H7 (cell line): Measurements from ENCODE around the gene PTPRN2. TPM values are rescaled to one million over a fixed set of nuclear protein-coding genes. Genes with fewer than 3 reads are reported as not detected.
A peak's percentile ranks its signal among the peaks of the same experiment; 100 is the strongest.

Experiments
- DNase-seq: peaks from one replicate; pipeline ENCODE4 v3.0.0; 2012
- H3K27me3 ChIP-seq: 2 replicates; pipeline ENCODE4 v1.6.0; 2011; ENCODE audit warnings: mild to moderate bottlenecking, low read length; ENCODE audit not compliant: control insufficient read depth, insufficient read depth
- H3K36me3 ChIP-seq: replicated peaks from 2 replicates; pipeline ENCODE4 v1.5.1; 2011; ENCODE audit warnings: low read length; ENCODE audit not compliant: control insufficient read depth, insufficient read depth
- H3K4me3 ChIP-seq: 2 replicates; pipeline ENCODE4 v1.5.1; 2011; ENCODE audit warnings: low read depth, mild to moderate bottlenecking, control low read depth, low read length, moderate library complexity; ENCODE audit not compliant: insufficient read depth
- total RNA-seq: library from RNA; depleted of rRNA; stranded (reverse); fragments of >200 nt; shearing (Covaris generic); gene quantifications from 2 replicates; pipeline ENCODE4 v1.2.3, GENCODE V29; 2014

The PTPRN2 gene
- total RNA-seq, 1 experiment from 2014 or later, result 0.80 TPM

- Histone ChIP-seq H3K4me3 (no peak overlapping the region), H3K27me3 (no peaks in the 10 kb centered on the region), H3K36me3 (no peaks in the 10 kb centered on the region)
- no peak for DNase-seq
These were observed 970.2 kb downstream of the PTPRN2 start for GRCh38 chr7:157617401-157617800.

DNA sequence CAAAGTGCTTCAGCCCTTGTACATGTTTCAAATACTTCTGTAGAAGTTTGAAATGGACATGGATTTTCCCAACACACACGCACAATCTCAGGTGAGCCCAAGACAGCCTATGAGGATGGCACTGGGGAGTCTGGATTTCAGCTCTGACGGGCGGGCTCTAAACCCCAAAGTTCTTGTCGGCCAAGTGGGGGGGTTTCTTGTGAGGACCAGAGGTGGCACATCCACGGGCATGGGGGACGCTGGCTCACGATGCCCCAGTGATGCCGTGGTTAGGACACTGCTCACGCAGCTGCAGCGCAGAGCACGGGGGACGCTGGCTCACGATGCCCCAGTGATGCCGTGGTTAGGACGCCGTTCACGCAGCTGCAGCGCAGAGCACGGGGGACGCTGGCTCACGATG, 970.7 kb downstream of the PTPRN2 start:
- Histone ChIP-seq H3K4me3 (no peak overlapping the region), H3K27me3 (no peaks in the 10 kb centered on the region), H3K36me3 (no peaks in the 10 kb centered on the region)
- DNase-seq, result no peak

- Histone ChIP-seq H3K4me3 (no peak overlapping the region), H3K27me3 (no peaks in the 10 kb centered on the region), H3K36me3 (no peaks in the 10 kb centered on the region)
- DNase-seq, result no peak
These were observed 971.2 kb downstream of the PTPRN2 start for GRCh38 chr7:157616426-157616825.

DNA sequence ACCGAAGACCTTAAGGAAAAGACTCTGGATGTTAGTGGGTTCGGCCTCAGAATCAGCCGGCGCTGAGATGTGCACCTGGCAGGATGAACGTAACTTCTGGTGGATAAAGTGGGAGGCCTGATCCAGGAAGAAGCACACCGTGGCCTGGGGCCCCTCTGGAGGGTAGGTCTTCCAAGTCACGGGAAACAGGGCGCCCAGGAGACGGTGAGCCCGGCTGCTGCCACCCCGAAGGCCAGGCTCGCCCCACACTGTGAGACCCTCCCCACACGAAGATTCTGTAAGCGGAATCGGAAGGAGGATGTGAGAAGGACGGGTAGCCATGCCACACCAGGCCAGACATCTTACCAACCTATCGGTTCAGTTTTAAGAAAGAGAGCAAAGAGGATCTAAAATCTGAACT, 971.8 kb downstream of the PTPRN2 start:
- H3K27me3 ChIP-seq, result no peaks in the 10 kb centered on the region
- no peak for DNase-seq
- no peak overlapping the region for H3K4me3 ChIP-seq
- H3K36me3 ChIP-seq, result no peaks in the 10 kb centered on the region

DNA sequence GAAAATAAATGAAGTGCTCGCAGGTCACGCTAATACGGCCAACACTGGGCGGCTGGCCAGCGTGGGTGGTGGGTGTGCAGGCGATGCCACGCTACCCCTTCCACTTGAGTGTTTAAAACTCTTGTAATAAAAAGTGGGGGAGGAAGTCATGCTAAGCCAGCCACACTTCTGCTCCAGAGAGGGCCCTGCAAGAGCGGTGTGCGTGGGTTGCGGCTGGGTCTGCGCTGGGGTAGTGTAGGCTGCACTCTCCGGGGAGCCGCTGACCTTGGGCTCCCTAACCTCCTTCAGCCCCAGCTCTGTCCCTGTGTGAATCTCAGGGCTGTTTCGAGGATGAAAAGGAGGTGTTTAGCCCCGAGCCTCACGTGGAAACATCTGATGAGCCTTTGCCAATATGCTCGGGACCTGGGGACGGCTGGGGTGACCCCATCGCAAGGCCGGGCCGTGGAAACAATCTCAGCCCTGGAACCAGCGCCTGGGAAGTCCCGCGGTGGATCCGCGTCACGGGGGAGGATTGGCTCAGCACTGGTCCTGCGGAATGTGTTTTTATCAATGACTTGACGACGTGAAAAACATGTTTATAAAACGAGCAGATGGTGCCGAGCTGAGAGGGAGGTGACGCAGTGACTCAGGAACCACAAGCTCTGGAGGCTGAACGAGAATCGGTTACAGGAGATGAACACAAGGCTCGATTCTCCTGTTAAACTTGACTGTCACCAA, 972.4 kb downstream of the PTPRN2 start:
- Histone ChIP-seq H3K4me3 (no peak overlapping the region), H3K36me3 (no peaks in the 10 kb centered on the region), H3K27me3 (no peaks in the 10 kb centered on the region)
- DNase-seq, result no peak

DNA sequence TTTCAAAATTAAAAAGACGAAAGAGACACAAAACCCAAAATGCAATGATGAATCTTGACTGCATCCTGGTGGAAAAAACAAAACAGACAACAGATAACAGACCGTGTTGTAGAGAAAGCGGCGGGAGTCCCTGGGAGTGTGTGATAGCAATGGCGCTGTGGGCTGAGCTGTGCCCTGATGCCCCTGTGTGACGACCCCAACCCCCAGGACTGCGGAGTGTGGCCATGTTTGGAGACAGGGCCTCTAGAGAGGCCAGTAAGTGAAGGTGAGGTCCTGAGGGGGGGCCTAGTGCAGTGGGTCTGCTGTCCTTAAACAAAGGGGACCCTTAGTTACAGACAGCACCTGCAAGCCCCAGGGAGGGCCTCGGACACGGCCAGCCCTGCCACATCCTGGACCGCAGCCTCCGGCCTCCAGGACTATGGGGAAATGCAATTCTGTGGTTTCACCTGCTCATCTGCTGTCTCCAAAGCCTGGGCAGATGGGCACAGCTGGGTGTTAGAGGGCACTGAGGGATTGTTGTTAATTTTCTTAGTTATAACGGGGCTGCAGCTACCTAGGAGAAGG, 973.1 kb downstream of the PTPRN2 start:
- no peaks in the 10 kb centered on the region for H3K27me3 ChIP-seq
- DNase-seq, result no peak

GRCh38 chr7:157613575-157614322, 973.9 kb downstream of the PTPRN2 start:
- H3K4me3 ChIP-seq, result no peak overlapping the region
- DNase-seq, result peak; percentile 76
- H3K36me3 ChIP-seq, result no peaks in the 10 kb centered on the region
- no peaks in the 10 kb centered on the region for H3K27me3 ChIP-seq

More for the DNA sequence above, 973.1 kb downstream of the PTPRN2 start:
- Histone ChIP-seq H3K36me3 (no peaks in the 10 kb centered on the region), H3K4me3 (no peak overlapping the region)

GRCh38 chr7:157612664-157613561, 974.7 kb downstream of the PTPRN2 start:
- DNase-seq, result peak; percentile 76
- H3K27me3 ChIP-seq, result no peaks in the 10 kb centered on the region
- H3K4me3 ChIP-seq, result no peak overlapping the region
- no peaks in the 10 kb centered on the region for H3K36me3 ChIP-seq

GRCh38 chr7:157612009-157612663, 975.5 kb downstream of the PTPRN2 start:
- H3K27me3 ChIP-seq, result no peaks in the 10 kb centered on the region
- H3K36me3 ChIP-seq, result no peaks in the 10 kb centered on the region
- no peak overlapping the region for H3K4me3 ChIP-seq
- DNase-seq, result peak; percentile 61

GRCh38 chr7:157611341-157611740, 976.3 kb downstream of the PTPRN2 start:
- no peaks in the 10 kb centered on the region for H3K36me3 ChIP-seq
- no peaks in the 10 kb centered on the region for H3K27me3 ChIP-seq
- DNase-seq, result no peak
- H3K4me3 ChIP-seq, result no peak overlapping the region

- Histone ChIP-seq H3K27me3 (no peaks in the 10 kb centered on the region), H3K4me3 (no peak overlapping the region), H3K36me3 (no peaks in the 10 kb centered on the region)
- DNase-seq, result no peak
These were observed 976.8 kb downstream of the PTPRN2 start for GRCh38 chr7:157610671-157611295.

GRCh38 chr7:157609932-157610640, 977.5 kb downstream of the PTPRN2 start:
- DNase-seq, result no peak
- Histone ChIP-seq H3K36me3 (no peaks in the 10 kb centered on the region), H3K4me3 (no peak overlapping the region)

GRCh38 chr7:157609516-157609915, 978.1 kb downstream of the PTPRN2 start:
- Histone ChIP-seq H3K4me3 (no peak overlapping the region), H3K36me3 (no peaks in the 10 kb centered on the region), H3K27me3 (no peaks in the 10 kb centered on the region)
- no peak for DNase-seq

More at GRCh38 chr7:157609932-157610640, 977.5 kb downstream of the PTPRN2 start:
- H3K27me3 ChIP-seq, result no peaks in the 10 kb centered on the region
